ENCODE data around the gene ZNF438.

DNA sequence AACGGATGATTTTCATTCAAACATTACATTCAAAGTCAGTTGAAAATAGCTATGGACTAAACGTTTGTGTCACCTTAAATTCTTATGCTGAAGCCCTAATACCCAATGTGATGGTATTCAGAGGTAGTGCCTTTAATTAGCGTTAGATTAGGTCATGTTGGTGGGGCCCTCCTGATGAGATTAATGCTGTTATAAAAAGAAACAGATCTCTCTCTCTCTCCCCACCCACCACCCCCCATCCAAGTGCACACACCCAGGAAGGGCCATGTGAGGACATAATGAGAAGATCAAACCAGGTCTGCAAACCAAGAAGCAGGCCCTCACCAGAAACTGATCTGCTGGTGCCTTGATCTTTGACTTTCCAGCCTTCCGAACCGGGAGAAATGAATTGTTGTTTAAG is 44.2 kb downstream of the ZNF438 start:
- TF ChIP-seq, protein P1, sequence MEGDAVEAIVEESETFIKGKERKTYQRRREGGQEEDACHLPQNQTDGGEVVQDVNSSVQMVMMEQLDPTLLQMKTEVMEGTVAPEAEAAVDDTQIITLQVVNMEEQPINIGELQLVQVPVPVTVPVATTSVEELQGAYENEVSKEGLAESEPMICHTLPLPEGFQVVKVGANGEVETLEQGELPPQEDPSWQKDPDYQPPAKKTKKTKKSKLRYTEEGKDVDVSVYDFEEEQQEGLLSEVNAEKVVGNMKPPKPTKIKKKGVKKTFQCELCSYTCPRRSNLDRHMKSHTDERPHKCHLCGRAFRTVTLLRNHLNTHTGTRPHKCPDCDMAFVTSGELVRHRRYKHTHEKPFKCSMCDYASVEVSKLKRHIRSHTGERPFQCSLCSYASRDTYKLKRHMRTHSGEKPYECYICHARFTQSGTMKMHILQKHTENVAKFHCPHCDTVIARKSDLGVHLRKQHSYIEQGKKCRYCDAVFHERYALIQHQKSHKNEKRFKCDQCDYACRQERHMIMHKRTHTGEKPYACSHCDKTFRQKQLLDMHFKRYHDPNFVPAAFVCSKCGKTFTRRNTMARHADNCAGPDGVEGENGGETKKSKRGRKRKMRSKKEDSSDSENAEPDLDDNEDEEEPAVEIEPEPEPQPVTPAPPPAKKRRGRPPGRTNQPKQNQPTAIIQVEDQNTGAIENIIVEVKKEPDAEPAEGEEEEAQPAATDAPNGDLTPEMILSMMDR (IDR thresholded peaks at IDR 0.05), result no peak
- TF ChIP-seq POLR2A (IDR thresholded peaks at IDR 0.05), result no peak

Measured in Peyer's patch (tissue), 4 donors.